H1 (cell line): ENCODE measurements around the gene LDLR. TPM values are rescaled to one million over a fixed set of nuclear protein-coding genes. Genes with fewer than 3 reads are reported as not detected.

Experiments used
- CREB1 ChIP-seq: IDR thresholded peaks from 2 replicates; pipeline ENCODE4 v1.6.1; 2012; ENCODE audit warnings: inconsistent platforms
- MAFK ChIP-seq: IDR thresholded peaks from 2 replicates; pipeline ENCODE4 v1.6.1; 2012; ENCODE audit warnings: low read depth, mild to moderate bottlenecking, improper control_type of control experiment, low read length
- NANOG ChIP-seq: IDR thresholded peaks from 2 replicates; pipeline ENCODE4 v1.6.1; 2011; ENCODE audit warnings: low read length, low read depth, mild to moderate bottlenecking, inconsistent platforms; ENCODE audit not compliant: insufficient read depth, poor library complexity, severe bottlenecking
- polyA plus RNA-seq, 7 experiments: library from polyadenylated mRNA; depleted of rRNA in 3 of 7; stranded (reverse) in 5 of 7; unstranded in 2 of 7; fragments of >200 nt in 5 of 7; fragments of 200-250 nt in 2 of 7; gene quantifications; 1 replicate in 5 of 7; 2 replicates in 1 of 7; 4 replicates in 1 of 7; pipeline versions ENCODE4 v1.2.1 to v1.2.3, GENCODE V29; 2011 to 2013; ENCODE audit warnings: missing spikeins in 2 of 7, mixed read lengths in 2 of 7
- total RNA-seq: library from RNA; stranded (reverse); fragmentation: NEBNext Ultra II Directional; extraction: Animal tissue kit (Norgen Biotek cat#: 25700); gene quantifications from 2 replicates; pipeline ENCODE4 v1.2.1, GENCODE V29; 2021
- TF ChIP-seq, protein P1 (sequence below), 3 experiments: IDR thresholded peaks; 1 replicate in 2 of 3; 2 replicates in 1 of 3; pipeline versions ENCODE4 v1.5.1 to v1.6.1; 2011; ENCODE audit warnings: low read length in 3 of 3, mild to moderate bottlenecking in 3 of 3, inconsistent platforms in 2 of 3, low read depth in 1 of 3, moderate library complexity in 1 of 3; ENCODE audit not compliant: insufficient read depth in 1 of 3; ENCODE audit errors: control extremely low read depth in 1 of 3

Gene LDLR
- total and polyA plus RNA-seq, 2 of the 8 experiments (the other 6 are each of a cell fraction or from before 2014, with no cell fraction given), result 70.1 to 118 TPM

DNA sequence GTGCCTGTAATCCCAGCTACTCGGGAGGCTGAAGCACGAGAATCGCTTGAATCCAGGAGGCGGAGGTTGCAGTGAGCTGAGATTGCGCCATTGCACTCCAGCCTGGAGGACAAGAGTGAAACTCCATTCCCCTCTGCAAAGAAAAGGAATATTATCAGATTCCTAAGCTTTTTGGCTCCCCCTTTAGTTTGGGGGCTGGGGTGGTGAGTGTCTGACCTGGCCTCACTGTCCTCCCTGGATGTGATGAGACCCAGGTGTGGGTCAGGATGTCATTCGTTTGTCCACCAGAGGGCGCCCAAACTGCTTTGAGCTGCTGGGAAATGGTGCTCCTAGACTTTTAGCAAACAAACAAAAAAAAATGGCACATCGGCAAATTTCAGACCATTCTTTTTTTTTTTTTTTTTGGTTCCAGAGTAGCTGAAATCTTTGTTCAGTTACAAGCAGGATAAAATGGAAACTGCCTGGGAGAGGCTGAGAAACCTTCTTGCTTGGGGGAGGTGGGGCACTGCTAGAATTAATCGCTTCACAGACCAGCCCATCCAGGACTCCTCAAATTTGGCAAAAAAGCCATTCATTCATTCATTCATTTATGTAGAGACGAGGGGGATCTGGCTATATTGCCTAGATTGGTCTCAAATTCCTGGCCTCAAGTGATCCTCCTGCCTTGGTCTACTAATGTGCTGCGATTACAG, 36.9 kb downstream of the LDLR start (continued):
- TF ChIP-seq, protein P1, sequence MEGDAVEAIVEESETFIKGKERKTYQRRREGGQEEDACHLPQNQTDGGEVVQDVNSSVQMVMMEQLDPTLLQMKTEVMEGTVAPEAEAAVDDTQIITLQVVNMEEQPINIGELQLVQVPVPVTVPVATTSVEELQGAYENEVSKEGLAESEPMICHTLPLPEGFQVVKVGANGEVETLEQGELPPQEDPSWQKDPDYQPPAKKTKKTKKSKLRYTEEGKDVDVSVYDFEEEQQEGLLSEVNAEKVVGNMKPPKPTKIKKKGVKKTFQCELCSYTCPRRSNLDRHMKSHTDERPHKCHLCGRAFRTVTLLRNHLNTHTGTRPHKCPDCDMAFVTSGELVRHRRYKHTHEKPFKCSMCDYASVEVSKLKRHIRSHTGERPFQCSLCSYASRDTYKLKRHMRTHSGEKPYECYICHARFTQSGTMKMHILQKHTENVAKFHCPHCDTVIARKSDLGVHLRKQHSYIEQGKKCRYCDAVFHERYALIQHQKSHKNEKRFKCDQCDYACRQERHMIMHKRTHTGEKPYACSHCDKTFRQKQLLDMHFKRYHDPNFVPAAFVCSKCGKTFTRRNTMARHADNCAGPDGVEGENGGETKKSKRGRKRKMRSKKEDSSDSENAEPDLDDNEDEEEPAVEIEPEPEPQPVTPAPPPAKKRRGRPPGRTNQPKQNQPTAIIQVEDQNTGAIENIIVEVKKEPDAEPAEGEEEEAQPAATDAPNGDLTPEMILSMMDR (IDR thresholded peaks at IDR 0.05; ENCODE audit: control extremely low read depth in 1 of 3, insufficient read depth in 1 of 3, low read depth in 1 of 3, low read length in 3 of 3), result peak; percentile 75 to 83 (median 81)
- TF ChIP-seq CREB1 (no peak), MAFK (peak; percentile 72), NANOG (no peak)
- TF ChIP-seq, all 59 proteins: peak for 4
